Right lung (tissue), 5 donors: Measurements from ENCODE around the gene BLOC1S1. TPM values are rescaled to one million over a fixed set of nuclear protein-coding genes. Genes with fewer than 3 reads are reported as not detected.
A peak's percentile ranks its signal among the peaks of the same experiment; 100 is the strongest.
"Not testable (repeated sequence)": the region's sequence is repeated elsewhere in the genome, so short reads cannot be mapped to it uniquely, and the experiment has no call there.

Source experiments
- DNase-seq, 2 donors: peaks; one replicate each; pipeline ENCODE4 v3.0.0-alpha.2; 2013
- polyA plus RNA-seq, 5 donors: library from polyadenylated mRNA; unstranded; fragments of 120-200 nt; gene quantifications; one replicate each; pipeline versions ENCODE4 v1.2.1 to v1.2.3, GENCODE V29; 2013; ENCODE audit warnings: inconsistent platforms in 1 of 5, low replicate concordance in 1 of 5; ENCODE audit not compliant: insufficient read length in 5 of 5, insufficient read depth in 1 of 5

Gene BLOC1S1
- polyA plus RNA-seq, 5 donors = 73.1 to 89.0 (median 80.2) TPM

DNA sequence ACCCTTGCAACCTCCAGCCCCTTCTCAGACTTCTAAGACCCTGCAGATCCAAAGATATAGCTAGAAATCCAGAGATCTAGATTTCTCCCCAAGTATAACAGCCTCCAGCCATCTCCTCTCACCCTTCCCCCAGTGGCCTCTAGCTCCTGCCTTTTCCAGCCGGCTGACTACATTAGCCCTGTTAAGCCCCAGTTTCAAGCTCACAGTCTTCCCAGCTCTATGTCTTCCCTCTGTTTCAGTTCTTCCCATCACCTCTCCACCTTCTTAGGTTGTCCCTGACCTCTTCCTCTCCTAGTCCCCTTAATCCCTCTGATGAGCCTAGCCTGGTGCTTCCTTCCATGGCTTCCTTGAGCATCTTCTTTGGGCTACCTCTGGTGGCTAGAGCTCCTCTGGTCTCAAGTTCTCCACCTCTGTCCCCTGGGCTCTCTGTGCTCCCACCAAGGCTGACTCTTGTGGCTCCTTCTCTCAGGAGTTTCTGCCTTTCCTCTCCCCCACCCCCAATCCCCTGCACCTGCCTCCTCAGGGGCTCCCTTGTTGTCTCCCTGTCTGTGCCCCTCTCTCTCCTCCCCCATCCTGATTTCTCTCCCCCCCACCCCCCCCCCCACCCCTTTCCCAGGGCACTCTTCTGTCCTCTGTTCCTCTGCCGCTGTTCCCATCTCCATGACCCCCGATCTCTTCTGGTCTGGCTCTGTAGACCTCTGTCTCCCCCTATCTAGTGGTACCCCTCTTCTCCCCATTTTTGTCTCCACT lies 26.3 kb downstream of the BLOC1S1 start:
- no peak for DNase-seq

DNA sequence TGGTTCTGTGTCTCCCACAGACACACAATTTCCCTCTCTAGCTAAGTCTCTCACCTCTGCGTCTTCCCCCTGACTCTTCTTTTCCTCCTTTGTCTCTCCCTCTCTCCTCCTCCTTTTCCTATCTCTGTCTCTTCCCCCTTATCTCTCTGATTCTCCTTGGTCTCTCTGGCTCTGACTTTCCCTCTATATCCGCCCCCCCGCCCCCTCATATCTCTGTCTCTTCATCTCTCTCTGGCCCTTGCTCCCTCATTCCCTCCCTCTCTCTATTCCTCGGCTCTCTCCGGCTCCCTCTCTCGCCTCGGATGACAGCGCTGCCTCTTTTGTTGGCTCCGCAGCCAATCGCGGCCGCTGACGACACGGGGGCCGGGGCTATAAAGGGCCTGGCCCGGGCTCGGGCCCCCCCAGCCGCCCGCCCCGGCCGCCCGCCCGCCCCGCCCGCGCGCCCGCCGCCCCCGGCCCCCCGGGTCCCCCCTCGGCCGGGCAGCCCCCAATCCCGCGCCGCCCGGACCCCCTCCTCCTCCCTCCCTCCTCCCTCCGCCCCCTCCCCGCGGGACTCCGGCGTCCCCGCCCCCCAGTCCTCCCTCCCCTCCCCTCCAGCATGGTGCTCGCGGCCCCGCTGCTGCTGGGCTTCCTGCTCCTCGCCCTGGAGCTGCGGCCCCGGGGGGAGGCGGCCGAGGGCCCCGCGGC lies 27.0 kb downstream of the BLOC1S1 start, which contains the start of gene GDF11:
Gene GDF11 (plus strand): TSS at position 404 of the 687 bp plus-strand sequence. CDS start 195 bp downstream, at position 599.
- peak; percentile 86 to 87 for DNase-seq

DNA sequence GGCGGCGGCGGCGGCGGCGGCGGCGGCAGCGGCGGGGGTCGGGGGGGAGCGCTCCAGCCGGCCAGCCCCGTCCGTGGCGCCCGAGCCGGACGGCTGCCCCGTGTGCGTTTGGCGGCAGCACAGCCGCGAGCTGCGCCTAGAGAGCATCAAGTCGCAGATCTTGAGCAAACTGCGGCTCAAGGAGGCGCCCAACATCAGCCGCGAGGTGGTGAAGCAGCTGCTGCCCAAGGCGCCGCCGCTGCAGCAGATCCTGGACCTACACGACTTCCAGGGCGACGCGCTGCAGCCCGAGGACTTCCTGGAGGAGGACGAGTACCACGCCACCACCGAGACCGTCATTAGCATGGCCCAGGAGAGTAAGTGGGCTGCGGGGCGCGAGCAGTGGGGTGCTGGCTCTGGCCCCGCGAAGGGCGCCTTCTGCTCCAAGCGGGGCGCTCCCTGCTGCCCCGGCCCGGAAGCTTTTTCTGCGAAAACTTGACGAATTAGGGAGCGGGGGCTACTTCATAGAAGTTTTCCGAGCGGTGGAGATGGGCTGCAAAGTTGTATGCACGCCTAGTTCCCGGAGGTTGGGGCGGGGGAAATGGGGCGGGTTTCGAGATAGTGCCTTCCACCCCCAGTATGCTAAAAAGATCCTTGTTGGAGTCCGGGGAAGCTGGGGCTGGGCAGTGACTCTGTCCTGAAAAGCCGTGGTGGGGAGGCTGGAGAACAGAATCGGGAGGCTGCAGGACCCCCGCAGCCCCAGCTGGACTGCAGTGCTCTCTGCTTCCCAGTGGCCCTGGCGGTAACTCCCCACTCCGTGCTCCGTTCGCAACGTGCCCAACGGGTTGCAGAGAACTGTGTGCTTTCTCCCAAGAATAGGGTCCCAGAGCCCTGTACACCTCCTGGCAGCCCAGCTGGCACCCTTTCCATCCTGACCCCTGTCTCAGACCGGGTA lies 27.8 kb downstream of the BLOC1S1 start:
- DNase-seq = peak; percentile 55 to 60

DNA sequence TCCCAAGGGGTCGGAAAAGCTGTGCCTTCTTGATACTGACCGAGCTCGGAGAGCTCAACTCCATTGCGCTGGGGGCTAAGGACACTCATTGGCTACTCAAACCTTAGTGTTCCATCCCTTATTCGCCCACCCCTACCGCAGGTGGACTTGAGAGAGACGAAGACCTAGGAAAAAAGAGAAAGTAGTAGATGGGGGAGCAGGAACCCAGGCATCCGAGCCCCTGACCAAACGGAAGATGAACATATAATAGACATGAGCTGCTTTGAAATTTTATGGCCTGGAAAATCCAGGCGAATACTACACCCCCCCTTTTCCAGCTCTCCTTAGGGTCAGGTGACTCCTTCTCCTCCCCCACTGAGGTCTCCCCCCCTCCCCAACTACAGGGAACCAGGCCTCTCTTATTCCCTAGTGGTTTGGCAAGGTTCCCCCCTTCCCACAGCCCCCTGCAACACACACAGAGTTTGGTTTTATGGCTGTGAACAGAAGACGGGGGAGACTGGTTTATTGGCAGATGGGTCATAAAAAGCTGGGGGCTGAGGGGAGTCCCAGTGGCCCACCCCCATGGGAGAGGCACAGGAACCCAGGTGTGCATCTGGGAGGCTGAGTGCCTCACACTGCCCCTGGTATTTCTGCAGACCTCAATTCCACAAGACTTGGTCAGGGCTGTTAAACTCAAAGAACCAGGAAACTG lies 28.6 kb downstream of the BLOC1S1 start:
- no peak for DNase-seq

DNA sequence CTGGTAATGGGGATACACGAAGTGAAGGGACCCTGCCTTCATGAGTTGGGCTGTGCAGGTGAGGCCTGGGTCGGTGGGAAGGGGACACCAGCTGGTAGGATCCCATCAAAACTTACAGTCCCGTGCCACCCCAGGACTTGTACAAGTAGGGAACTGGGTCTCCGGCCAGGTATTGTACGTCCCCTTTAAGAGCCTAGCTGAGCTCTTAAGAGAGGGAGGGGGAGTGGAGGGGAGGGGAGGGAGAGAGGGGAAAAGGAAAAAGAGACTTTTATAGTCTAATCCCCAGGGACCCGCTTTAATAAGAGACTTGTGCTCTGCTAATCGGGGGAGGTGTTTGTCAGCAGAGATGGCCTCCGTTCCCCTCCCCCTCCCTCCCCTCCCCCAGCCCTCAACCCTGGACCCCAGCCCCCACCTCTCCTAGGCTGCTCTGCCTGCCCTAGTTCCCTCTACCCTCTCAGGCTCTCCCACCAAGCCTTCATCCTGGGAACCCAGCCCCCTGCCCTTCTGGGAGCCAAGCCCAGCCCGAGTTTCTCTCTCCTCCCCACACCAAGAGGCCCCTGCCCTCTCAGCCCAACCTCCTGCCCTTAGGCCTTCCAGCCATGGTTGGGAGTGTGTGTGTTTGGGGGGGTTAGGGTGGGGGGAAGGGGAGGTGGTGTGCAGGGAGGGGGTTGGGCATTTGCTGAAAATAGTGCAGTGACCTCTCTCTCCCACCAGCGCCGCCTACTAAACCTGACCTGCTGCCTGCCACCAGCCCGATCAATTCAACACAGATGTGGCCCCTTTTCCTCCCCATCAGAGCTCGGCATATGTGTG lies 29.7 kb downstream of the BLOC1S1 start:
- DNase-seq = peak; percentile 42 to 47

DNA sequence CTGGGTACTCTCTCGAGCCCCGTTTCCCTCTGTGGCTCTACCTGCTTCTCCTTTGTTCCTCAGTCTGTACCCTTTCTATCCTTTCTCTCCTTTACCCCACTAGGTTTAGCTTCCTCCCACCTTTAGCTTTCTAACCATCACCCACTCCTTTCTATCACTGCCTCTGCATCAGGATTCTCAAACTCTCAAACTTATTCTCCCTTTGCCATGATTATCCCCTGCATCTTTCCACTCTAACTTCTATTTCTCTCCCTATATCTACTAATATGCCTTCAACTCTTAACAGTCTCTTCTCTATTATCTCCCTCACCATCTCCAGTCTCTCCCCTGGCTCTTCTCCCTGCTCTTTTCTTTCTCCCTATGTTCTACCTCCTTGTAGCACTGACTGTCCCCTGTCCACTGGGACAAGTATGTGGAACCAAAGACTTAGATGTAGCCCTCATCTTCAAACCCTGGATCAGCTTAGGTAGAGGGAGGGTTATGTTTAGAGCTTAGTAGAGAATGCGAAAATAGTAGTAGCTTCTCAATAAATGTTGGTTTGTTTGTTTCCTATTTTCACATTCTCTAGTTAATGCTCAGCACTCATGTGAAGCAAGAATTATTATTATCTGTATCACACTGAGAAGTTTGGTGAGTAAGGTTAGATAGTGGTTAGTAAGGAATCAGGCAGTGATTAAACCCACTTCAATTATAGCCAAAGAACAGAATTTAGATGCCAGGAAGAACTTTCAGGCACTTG lies 30.5 kb downstream of the BLOC1S1 start:
- DNase-seq = no peak

DNA sequence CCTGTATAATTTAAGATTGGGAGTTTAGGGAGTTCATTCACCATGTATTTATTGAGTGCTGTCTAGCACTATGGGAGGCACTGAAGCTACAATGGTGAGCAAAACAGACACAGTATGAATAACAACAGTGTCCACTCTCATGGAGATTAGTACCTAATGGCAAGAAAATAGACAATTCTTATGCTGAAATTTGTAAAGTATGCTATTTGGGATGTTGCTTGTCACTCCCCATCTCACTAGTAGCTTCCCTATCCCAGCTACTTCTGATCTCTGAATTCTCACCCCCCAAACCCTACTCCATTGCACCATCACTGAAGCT lies 31.0 kb downstream of the BLOC1S1 start:
- no peak for DNase-seq

DNA sequence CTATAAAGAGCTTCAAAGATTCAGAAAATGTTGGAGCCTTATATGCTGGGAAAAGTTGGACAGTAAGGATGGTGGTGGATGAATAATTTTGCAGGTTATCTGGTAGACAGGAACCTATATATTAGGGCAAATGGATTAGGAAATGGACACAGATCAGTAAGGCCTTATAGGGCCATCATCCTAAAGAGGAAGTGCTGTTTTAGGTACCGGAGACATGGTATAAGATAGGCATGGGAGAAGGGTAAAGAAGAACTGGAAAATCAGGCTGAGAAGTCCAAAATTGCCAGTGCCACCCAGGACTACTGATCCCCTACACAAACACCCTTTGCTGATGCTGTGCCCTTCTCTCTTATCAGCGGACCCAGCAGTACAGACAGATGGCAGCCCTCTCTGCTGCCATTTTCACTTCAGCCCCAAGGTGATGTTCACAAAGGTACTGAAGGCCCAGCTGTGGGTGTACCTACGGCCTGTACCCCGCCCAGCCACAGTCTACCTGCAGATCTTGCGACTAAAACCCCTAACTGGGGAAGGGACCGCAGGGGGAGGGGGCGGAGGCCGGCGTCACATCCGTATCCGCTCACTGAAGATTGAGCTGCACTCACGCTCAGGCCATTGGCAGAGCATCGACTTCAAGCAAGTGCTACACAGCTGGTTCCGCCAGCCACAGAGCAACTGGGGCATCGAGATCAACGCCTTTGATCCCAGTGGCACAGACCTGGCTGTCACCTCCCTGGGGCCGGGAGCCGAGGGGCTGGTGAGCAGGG lies 32.6 kb downstream of the BLOC1S1 start:
- DNase-seq = no peak

DNA sequence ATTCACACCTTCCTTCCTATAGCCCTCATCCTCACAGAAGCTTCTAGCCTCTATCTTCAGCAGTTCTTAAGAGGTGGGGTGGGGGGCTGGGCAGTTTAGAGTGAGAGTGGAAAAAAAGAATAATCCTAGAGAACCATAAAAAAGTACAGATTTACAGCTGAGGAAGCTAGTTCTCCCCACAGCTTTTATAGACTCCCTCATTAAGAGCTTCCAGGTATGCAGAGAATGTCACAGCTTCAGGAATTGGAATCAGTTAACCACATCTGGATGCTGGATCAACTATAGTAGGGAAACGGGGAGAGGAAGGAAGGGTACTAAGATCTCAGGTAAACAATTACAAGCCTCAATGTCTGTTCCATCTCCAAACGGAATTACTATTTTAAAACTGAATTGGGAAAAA lies 39.4 kb downstream of the BLOC1S1 start:
- DNase-seq = no peak

DNA sequence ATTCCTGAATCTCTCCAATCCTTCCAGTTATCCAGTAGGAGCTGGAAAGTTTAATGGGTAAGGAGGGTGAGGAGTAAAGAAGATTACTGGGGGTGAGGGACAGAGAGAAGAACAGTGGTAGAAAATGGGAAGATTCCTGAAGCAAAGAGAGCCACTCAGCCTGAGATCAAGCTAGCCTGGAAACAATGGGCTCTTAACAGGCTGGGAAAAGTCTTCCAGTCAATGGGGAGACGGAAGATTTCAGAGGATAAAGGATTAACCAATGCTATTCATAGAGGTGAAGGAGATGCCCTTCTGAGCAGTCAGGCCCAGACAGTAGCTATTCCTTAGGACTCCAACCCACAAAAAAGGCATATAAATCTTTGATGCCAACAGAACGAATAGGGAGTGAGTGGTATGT lies 41.9 kb downstream of the BLOC1S1 start:
- no peak for DNase-seq

DNA sequence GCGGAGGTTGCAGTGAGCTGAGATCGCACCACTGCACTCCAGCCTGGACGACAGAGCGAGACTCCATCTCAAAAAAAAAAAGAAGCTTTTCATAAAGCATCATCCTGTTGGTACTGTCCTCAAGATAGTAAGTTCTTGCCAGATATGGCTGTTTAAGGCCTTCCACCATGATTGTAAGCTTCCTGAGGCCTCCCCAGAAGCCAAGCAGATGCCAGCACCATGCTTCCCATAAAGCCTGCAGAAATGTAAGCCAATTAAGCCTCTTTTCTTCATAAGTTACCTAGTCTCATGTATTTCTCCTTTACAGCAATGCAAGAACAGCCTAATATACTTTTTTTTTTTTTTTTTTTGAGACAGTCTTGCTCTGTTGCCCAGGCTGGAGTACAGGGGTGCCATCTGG lies 42.7 kb downstream of the BLOC1S1 start:
- DNase-seq = not testable (repeated sequence)

DNA sequence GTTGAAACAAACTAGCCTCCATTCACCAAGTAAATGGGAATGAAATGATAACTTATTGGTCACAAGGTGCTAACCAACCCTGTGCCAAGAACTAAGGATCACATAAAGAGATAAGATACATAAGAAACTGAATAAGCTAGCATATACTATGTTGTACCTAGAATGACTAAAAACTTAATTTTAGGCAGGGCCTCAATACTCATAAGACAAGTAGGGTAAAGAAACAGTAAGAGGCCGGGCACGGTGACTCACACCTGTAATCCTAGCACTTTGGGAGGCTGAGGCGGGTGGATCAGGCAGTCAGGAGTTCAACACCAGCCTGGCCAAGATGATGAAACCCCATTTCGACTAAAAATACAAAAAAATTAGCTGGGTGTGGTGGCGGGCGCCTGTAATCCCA lies 44.8 kb downstream of the BLOC1S1 start:
- no peak for DNase-seq

DNA sequence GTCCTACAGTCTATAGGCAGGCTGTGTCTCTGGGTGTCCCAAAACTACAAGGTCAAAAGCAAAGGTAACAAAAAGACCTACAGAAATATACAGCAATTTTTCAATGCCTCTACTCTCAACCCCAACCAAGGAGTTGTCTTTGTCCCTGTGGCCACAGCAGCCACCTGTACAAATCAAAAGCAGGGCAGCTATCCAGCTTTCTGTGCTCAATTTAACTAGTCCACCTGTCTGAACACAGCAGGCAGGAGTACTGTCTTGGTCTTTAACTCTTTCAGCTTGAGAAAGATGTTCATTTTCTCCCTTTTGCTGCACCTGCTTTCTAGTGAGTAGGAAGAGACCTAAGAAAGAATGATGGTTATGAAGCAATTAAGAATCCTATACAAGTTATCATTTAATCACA lies 46.8 kb downstream of the BLOC1S1 start:
- DNase-seq = no peak

DNA sequence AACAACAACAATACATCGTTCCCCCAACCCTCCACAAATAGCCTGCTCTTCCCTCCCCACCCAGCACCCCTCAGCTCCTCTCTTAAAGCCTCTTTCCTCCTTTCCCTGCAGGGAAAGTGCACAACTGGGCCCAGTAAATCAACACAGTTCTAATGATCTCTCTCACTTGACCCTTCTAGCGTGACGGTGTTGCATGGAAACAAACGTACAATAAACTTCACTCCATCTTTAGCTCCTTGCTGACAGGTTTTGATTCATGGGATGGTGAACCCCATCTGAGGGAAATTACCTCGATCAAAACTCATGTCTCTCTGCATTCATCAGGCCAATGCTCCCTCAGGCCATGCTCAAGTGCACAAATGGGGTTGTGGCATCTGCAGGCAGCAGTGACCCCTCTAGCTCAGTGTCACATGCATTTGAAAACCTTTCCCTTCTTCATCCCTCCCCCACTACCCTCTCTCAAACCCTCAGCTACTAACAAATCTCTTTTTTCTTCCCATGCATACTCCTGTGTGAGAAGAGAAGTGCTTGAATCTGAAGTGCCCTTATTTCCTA lies 50.0 kb downstream of the BLOC1S1 start:
- DNase-seq = no peak

DNA sequence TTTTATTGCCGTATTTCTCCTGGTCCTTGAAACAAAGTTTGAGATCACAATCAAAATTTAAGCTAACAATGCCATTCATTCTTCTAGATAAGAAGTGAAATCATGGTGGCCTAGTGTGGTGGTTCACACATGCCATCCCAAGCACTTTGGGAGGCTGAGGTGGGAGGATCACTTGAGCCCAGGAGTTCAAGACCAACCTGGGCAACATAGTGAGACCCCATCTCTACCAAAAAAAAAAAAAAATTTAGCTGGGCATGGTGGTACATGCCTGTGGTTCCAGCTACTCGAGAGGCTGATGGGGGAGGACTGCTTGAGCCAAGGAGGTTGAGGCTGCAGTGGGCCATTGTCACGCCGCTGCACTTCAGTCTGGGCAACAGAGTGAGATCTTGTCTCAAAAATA lies 51.3 kb downstream of the BLOC1S1 start:
- DNase-seq = no peak
